HL-60 (cell line): ENCODE data around the gene ZNF383.

ENCODE experiments used
- GABPA ChIP-seq: IDR thresholded peaks from 2 replicates; pipeline ENCODE4 v1.6.1; 2012; ENCODE audit warnings: low read depth
- POLR2AphosphoS5 ChIP-seq: IDR thresholded peaks from 2 replicates; pipeline ENCODE4 v1.6.1; 2012; ENCODE audit warnings: low read depth
- SPI1 ChIP-seq: IDR thresholded peaks from 2 replicates; pipeline ENCODE4 v1.6.1; 2012; ENCODE audit warnings: low read depth, mild to moderate bottlenecking, borderline replicate concordance
- TF ChIP-seq, protein P1 (sequence below): IDR thresholded peaks from one replicate; pipeline ENCODE4 v1.5.1; 2011; ENCODE audit warnings: low read length, control low read depth, inconsistent platforms; ENCODE audit not compliant: insufficient read depth
- TF ChIP-seq, protein P2 (sequence below): IDR thresholded peaks from 2 replicates; pipeline ENCODE4 v1.6.1; 2012; ENCODE audit warnings: low read depth; ENCODE audit not compliant: insufficient replicate concordance

DNA sequence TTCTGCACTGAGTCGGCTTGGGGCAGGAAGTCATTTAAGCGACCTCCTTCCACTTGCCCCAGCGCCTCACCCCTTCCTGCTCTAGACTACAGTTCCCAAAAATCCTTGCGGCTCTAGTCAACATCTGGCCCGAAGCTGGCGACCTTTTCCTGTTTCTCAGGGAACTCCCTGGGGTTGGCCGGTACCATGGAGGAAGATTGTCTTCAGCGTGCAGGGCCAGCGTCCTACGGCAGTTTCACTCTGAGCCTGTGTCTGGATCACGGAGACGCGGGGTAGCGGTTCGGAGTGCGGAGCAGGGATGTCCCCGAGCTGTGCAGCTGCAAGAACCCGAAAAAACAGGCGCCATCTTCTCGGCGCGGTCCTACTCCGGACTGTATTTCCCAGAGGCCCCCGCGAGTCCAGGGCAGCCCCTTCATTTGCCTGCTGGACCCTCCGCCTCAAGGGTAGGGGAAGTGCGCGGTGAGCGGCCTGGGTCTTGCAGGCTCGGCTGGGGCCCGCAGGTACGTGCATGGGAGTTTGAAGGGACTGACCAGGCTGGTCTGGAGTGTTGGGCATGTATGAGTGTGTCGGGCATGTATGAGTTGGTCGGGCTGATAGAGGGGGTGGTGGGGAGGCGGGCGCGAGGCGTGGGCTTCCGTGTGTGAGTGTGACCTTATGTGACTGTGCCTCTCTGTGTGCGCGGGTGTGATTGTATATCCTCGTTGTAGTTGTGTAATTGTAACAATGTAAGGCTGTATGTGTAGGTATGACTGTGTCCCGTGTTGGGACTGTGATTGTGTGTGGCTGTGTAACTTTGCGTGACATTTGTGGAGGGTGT is at the start of gene ZNF383:
- TF ChIP-seq, protein P1, sequence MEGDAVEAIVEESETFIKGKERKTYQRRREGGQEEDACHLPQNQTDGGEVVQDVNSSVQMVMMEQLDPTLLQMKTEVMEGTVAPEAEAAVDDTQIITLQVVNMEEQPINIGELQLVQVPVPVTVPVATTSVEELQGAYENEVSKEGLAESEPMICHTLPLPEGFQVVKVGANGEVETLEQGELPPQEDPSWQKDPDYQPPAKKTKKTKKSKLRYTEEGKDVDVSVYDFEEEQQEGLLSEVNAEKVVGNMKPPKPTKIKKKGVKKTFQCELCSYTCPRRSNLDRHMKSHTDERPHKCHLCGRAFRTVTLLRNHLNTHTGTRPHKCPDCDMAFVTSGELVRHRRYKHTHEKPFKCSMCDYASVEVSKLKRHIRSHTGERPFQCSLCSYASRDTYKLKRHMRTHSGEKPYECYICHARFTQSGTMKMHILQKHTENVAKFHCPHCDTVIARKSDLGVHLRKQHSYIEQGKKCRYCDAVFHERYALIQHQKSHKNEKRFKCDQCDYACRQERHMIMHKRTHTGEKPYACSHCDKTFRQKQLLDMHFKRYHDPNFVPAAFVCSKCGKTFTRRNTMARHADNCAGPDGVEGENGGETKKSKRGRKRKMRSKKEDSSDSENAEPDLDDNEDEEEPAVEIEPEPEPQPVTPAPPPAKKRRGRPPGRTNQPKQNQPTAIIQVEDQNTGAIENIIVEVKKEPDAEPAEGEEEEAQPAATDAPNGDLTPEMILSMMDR: no peak
- TF ChIP-seq POLR2AphosphoS5 (peak; percentile 76), GABPA (peak; percentile 45), SPI1 (peak; percentile 79)
- TF ChIP-seq, protein P2, sequence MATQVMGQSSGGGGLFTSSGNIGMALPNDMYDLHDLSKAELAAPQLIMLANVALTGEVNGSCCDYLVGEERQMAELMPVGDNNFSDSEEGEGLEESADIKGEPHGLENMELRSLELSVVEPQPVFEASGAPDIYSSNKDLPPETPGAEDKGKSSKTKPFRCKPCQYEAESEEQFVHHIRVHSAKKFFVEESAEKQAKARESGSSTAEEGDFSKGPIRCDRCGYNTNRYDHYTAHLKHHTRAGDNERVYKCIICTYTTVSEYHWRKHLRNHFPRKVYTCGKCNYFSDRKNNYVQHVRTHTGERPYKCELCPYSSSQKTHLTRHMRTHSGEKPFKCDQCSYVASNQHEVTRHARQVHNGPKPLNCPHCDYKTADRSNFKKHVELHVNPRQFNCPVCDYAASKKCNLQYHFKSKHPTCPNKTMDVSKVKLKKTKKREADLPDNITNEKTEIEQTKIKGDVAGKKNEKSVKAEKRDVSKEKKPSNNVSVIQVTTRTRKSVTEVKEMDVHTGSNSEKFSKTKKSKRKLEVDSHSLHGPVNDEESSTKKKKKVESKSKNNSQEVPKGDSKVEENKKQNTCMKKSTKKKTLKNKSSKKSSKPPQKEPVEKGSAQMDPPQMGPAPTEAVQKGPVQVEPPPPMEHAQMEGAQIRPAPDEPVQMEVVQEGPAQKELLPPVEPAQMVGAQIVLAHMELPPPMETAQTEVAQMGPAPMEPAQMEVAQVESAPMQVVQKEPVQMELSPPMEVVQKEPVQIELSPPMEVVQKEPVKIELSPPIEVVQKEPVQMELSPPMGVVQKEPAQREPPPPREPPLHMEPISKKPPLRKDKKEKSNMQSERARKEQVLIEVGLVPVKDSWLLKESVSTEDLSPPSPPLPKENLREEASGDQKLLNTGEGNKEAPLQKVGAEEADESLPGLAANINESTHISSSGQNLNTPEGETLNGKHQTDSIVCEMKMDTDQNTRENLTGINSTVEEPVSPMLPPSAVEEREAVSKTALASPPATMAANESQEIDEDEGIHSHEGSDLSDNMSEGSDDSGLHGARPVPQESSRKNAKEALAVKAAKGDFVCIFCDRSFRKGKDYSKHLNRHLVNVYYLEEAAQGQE: peak; percentile 55
